Fibroblast of skin of back (primary cell): Measurements from ENCODE around the gene CTSA.
"Not testable (repeated sequence)": the region's sequence is repeated elsewhere in the genome, so short reads cannot be mapped to it uniquely, and the experiment has no call there.

Experiments used
- DNase-seq: peaks from one replicate; pipeline ENCODE4 v3.0.0-alpha.2; 2013

The CTSA gene

GRCh38 chr20:45897289-45897688, 6.2 kb downstream of the CTSA start:
- no peak for DNase-seq

- DNase-seq: no peak
These were observed 6.6 kb downstream of the CTSA start for GRCh38 chr20:45897692-45898091.

- no peak for DNase-seq
These were observed 7.2 kb downstream of the CTSA start for GRCh38 chr20:45898285-45898684.

- no peak for DNase-seq
These were observed 8.1 kb downstream of the CTSA start for GRCh38 chr20:45899046-45899835.

GRCh38 chr20:45901332-45901731, 10.2 kb downstream of the CTSA start:
- not testable (repeated sequence) for DNase-seq

GRCh38 chr20:45902199-45902701, 11.1 kb downstream of the CTSA start:
- no peak for DNase-seq

GRCh38 chr20:45904583-45905504, 13.7 kb downstream of the CTSA start:
- no peak for DNase-seq

GRCh38 chr20:45905505-45906079, 14.5 kb downstream of the CTSA start:
- peak; percentile 69 for DNase-seq

- no peak for DNase-seq
These were observed 16.2 kb downstream of the CTSA start for GRCh38 chr20:45907219-45907948.

GRCh38 chr20:45908084-45908483, 16.9 kb downstream of the CTSA start:
- DNase-seq: no peak

GRCh38 chr20:45909336-45909808, 18.2 kb downstream of the CTSA start:
- DNase-seq: no peak

GRCh38 chr20:45909817-45910669, 18.9 kb downstream of the CTSA start:
- no peak for DNase-seq

- peak; percentile 99 for DNase-seq
These were observed 19.7 kb downstream of the CTSA start for GRCh38 chr20:45910670-45911485.

- DNase-seq: peak; percentile 73
These were observed 20.6 kb downstream of the CTSA start, which contains the start of gene PLTP for GRCh38 chr20:45911486-45912343. TSS of gene PLTP (minus strand) at chr20:45912155. CDS start at chr20:45911452, 703 bp downstream.

GRCh38 chr20:45912344-45912682, 21.2 kb downstream of the CTSA start:
- no peak for DNase-seq

GRCh38 chr20:45913116-45913515, 22.0 kb downstream of the CTSA start:
- DNase-seq: no peak

GRCh38 chr20:45917790-45918141, 26.6 kb downstream of the CTSA start:
- DNase-seq: no peak

GRCh38 chr20:45918182-45918737, 27.1 kb downstream of the CTSA start:
- no peak for DNase-seq
